Left lung (tissue), 10 donors: Measurements from ENCODE around the gene MEOX2. TPM values are rescaled to one million over a fixed set of nuclear protein-coding genes. Genes with fewer than 3 reads are reported as not detected.
A peak's percentile ranks its signal among the peaks of the same experiment; 100 is the strongest.

Experiments used
- ATAC-seq: fragments of 200-7000 bp; cut with Tn5 transposase; one replicate; pipeline ENCODE4 v1.9.1; 2020; ENCODE audit warnings: moderate library complexity
- DNase-seq, 4 donors: peaks; one replicate each; pipeline ENCODE4 v3.0.0-alpha.2; 2013 to 2020
- H3K27ac ChIP-seq, 2 donors: fragments of 200-600 bp; sonication (generic) in 1 of 2; one replicate each; pipeline versions ENCODE4 v1.5.0 to v1.8.0; 2020 to 2021
- H3K27me3 ChIP-seq, 2 donors: fragments of 200-600 bp; sonication (generic) in 1 of 2; one replicate each; pipeline versions ENCODE4 v1.5.0 to v1.8.0; 2020 to 2021
- H3K36me3 ChIP-seq, 2 donors: fragments of 200-600 bp; sonication (generic) in 1 of 2; one replicate each; pipeline versions ENCODE4 v1.5.0 to v1.8.0; 2020 to 2021
- H3K4me1 ChIP-seq, 2 donors: fragments of 200-600 bp; one replicate each; pipeline ENCODE4 v1.8.0; 2021
- H3K4me3 ChIP-seq, 2 donors: fragments of 200-600 bp; sonication (generic) in 1 of 2; one replicate each; pipeline versions ENCODE4 v1.5.0 to v1.8.0; 2020 to 2021; ENCODE audit warnings: mild to moderate bottlenecking in 1 of 2
- H3K9me3 ChIP-seq, 2 donors: fragments of 200-600 bp; sonication (generic) in 1 of 2; one replicate each; pipeline versions ENCODE4 v1.5.0 to v1.8.0; 2020 to 2021
- CTCF ChIP-seq, 2 donors: fragments of 200-600 bp; sonication (generic) in 1 of 2; IDR thresholded peaks; one replicate each; pipeline versions ENCODE4 v1.5.0 to v1.8.0; 2021; ENCODE audit warnings: antibody characterized with exemption in 2 of 2
- intact Hi-C, 2 donors: fragments of 100-400 bp; cut with DNase I; formaldehyde crosslinking; loops; one replicate each; pipeline versions ENCODE4 v1.11.2 to v1.14.2; 2022
- polyA plus RNA-seq, 6 donors: library from polyadenylated mRNA; unstranded; fragments of 120-200 nt; gene quantifications; one replicate each; pipeline ENCODE4 v1.2.1, GENCODE V29; 2013; ENCODE audit not compliant: insufficient read length in 6 of 6
- total RNA-seq, 2 donors: library from RNA; stranded (reverse); fragmentation: NEBNext Ultra II Directional; extraction: Animal tissue kit (Norgen Biotek cat#: 25700); gene quantifications; one replicate each; pipeline ENCODE4 v1.2.1, GENCODE V29; 2021
- donor health status: DM: no; HTN: yes; CAD: no.
- donor health status: DM: no; HTN: no; CAD: no.

The MEOX2 gene
- total and polyA plus RNA-seq, 8 donors: 25.2 to 224 (median 174) TPM

- intact Hi-C loops: no loop called here
- H3K27ac ChIP-seq: no peak overlapping the region
- H3K27me3 ChIP-seq: no peaks in the 10 kb centered on the region
- no peaks in the 10 kb centered on the region for H3K9me3 ChIP-seq
- no peak for TF ChIP-seq CTCF (IDR thresholded peaks at IDR 0.05)
- no peak for DNase-seq
- ATAC-seq: no peak
- no peaks in the 10 kb centered on the region for H3K36me3 ChIP-seq
- H3K4me1 ChIP-seq: no peaks in the 10 kb centered on the region
- H3K4me3 ChIP-seq: no peak overlapping the region
These were observed 35.7 kb downstream of the MEOX2 start for GRCh38 chr7:15650787-15651186.

- Histone ChIP-seq H3K36me3 (no peaks in the 10 kb centered on the region), H3K4me1 (no peaks in the 10 kb centered on the region), H3K4me3 (no peak overlapping the region), H3K9me3 (no peaks in the 10 kb centered on the region), H3K27ac (no peak overlapping the region), H3K27me3 (no peaks in the 10 kb centered on the region)
- no peak for DNase-seq
- intact Hi-C loops: no loop called here
- ATAC-seq: no peak
- TF ChIP-seq CTCF (IDR thresholded peaks at IDR 0.05): no peak
These were observed 38.0 kb downstream of the MEOX2 start for GRCh38 chr7:15648461-15648961.

- no peak overlapping the region for H3K4me3 ChIP-seq
- no peaks in the 10 kb centered on the region for H3K4me1 ChIP-seq
- H3K9me3 ChIP-seq: no peaks in the 10 kb centered on the region
- intact Hi-C loops: no loop called here
- DNase-seq (no peak), ATAC-seq (no peak)
- TF ChIP-seq CTCF (IDR thresholded peaks at IDR 0.05): no peak
- H3K27me3 ChIP-seq: no peaks in the 10 kb centered on the region
- no peak overlapping the region for H3K27ac ChIP-seq
- H3K36me3 ChIP-seq: no peaks in the 10 kb centered on the region
These were observed 39.2 kb downstream of the MEOX2 start for GRCh38 chr7:15647309-15647708.

GRCh38 chr7:15643000-15643705 lies 43.3 kb downstream of the MEOX2 start:
- no peak overlapping the region for H3K4me3 ChIP-seq
- intact Hi-C loops: no loop called here

GRCh38 chr7:15628876-15629275 lies 57.6 kb downstream of the MEOX2 start:
- ATAC-seq (no peak), DNase-seq (no peak)
- H3K36me3 ChIP-seq: no peaks in the 10 kb centered on the region
- no peaks in the 10 kb centered on the region for H3K4me1 ChIP-seq
- no peaks in the 10 kb centered on the region for H3K27me3 ChIP-seq
- no peak overlapping the region for H3K4me3 ChIP-seq
- no peak overlapping the region for H3K27ac ChIP-seq
- H3K9me3 ChIP-seq: no peaks in the 10 kb centered on the region
- intact Hi-C loops: no loop called here
- no peak for TF ChIP-seq CTCF (IDR thresholded peaks at IDR 0.05)

More at GRCh38 chr7:15643000-15643705, 43.3 kb downstream of the MEOX2 start:
- ATAC-seq: no peak
- peak in 1 of 4 donors; percentile 42 for DNase-seq
- Histone ChIP-seq H3K9me3 (no peaks in the 10 kb centered on the region), H3K27ac (no peak overlapping the region), H3K27me3 (no peaks in the 10 kb centered on the region), H3K4me1 (no peaks in the 10 kb centered on the region), H3K36me3 (no peaks in the 10 kb centered on the region)
- no peak for TF ChIP-seq CTCF (IDR thresholded peaks at IDR 0.05)
